Measurements from ENCODE around the gene SPTBN2.

DNA sequence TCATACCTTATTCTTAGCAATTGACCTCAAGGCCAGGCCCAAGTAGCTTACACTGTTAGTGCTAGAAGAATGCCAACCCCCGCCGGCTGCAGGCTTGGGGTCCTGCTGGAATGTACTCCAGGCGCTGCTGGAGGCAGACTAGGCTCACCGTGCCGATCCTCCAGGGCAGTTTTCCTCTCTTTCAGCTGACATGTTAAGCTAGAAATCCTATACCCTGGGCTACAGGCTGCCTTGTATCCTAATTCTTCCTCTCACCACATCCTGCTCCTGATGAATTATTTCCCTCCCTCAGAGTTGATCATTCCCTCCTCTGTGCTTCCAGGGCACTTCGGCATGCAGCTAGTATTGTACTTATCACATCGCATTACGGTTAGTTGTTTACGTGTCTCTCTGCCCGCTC lies 3.4 kb downstream of the SPTBN2 start:
- no peak for TF ChIP-seq ELF4 (IDR thresholded peaks at IDR 0.05)
- no peak for TF ChIP-seq FOXK2 (IDR thresholded peaks at IDR 0.05)
- no peak for TF ChIP-seq TARDBP (IDR thresholded peaks at IDR 0.05)
- no peak for TF ChIP-seq SUZ12 (IDR thresholded peaks at IDR 0.05)
- no peak for TF ChIP-seq ARNT (IDR thresholded peaks at IDR 0.05)
- TF ChIP-seq L3MBTL2 (conservative IDR thresholded peaks at IDR 0.05), result no peak
- no peak for TF ChIP-seq SP1 (IDR thresholded peaks at IDR 0.05)
- no peak for TF ChIP-seq LEF1 (IDR thresholded peaks at IDR 0.05; ENCODE audit: borderline replicate concordance)
- TF ChIP-seq NFRKB (IDR thresholded peaks at IDR 0.05), result no peak
- no peak for TF ChIP-seq FOXM1 (IDR thresholded peaks at IDR 0.05; ENCODE audit: borderline replicate concordance)
- TF ChIP-seq PKNOX1 (IDR thresholded peaks at IDR 0.05), result no peak
- TF ChIP-seq HDGF (IDR thresholded peaks at IDR 0.05; ENCODE audit: borderline replicate concordance), result no peak
